ENCODE measurements around the gene LRRC7.

- TF ChIP-seq CTCF (IDR thresholded peaks at IDR 0.05; ENCODE audit: borderline replicate concordance, extremely low read depth, low read length, poor library complexity, severe bottlenecking) (no peak), EZH2 (IDR thresholded peaks at IDR 0.05; ENCODE audit: borderline replicate concordance, low read depth, low read length, severe bottlenecking) (no peak)
Measured at GRCh38 chr1:69994241-69994640, 426.5 kb downstream of the LRRC7 start.

Measured in DND-41 (cell line).